RCC 7860 (cell line): Measurements from ENCODE around the gene SYNGR1.
"Not testable (repeated sequence)": the region's sequence is repeated elsewhere in the genome, so short reads cannot be mapped to it uniquely, and the experiment has no call there.

Source experiments
- DNase-seq: peaks from one replicate; pipeline ENCODE4 v3.0.0-alpha.2; 2015; ENCODE audit warnings: low spot score
- FAIRE-seq: peaks from 2 replicates; lab custom pipeline; 2012; peaks lifted over from hg19 to GRCh38; lab: Jason Lieb, UNC

The SYNGR1 gene

DNA sequence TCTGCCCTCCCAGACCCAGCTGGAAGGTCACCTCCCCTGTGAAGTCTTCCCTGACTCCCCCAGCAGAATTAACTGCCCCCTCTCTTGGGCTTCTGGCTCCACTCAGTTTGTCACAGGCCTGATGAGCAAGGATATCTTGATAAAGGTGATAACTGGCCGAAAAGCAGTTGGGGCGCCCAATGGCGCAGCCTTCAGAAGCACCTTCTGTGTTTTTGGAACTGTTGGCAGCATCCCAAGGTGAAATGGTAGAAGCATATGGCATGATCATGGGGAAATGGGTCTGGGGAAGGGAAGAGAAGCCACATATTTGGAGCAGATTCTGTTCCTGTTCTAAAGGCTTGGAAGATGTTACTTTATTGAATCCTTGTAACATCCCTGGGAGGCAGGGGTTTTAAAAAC, 47.0 kb downstream of the SYNGR1 start:
- no peak for DNase-seq
- no peak for FAIRE-seq

DNA sequence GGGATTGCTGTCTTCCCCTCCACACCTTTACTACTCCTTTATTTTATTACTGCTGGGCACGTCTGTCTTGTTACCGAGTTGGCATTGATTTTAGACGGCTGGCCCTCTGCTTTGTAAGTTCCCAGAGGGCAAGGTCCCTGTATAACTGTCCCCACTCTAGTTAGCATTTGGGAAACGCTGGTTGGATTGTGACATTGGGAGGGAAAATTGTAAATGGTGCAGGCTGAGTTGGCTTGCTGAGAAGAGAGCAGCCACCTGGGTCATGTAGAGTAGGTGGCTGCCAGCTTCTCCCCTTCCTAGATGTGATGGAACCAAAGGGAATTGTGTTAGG, 51.5 kb downstream of the SYNGR1 start:
- DNase-seq (no peak), FAIRE-seq (no peak)

DNA sequence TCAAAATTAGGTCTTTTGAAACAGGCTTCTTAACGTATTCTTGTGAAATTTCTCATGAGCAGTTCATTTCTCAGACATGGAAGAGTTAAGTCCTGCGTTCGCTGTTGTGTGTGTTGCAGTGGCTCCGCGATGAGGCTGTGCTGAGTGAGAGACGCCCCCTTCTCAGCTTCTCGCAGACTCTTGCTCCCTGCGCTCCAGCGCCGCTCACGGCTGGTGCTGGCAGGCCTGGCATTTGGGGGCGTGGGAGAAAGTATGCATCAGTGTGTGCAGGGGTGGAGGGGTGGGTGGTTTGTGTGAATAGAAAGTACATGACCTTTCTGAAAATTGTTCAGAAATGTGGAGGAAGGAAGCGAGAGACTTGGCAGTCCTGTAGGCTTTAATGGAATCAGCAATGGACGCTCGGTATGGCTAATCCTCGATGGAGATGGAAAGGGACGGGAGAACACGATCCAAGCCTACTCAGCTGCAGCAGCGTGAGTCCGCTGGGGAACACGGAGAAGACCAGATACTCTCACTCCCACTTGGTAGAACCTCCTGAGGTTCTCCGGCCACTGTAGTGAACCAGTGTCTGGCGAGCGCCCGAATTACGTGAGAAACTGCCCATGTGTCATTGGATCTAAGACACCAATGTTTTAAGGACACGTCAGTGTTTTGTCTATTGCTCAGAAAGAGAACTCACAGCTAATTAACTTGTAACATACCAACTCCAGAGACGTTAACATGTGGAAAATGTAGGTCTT, 55.7 kb downstream of the SYNGR1 start:
- no peak for DNase-seq

DNA sequence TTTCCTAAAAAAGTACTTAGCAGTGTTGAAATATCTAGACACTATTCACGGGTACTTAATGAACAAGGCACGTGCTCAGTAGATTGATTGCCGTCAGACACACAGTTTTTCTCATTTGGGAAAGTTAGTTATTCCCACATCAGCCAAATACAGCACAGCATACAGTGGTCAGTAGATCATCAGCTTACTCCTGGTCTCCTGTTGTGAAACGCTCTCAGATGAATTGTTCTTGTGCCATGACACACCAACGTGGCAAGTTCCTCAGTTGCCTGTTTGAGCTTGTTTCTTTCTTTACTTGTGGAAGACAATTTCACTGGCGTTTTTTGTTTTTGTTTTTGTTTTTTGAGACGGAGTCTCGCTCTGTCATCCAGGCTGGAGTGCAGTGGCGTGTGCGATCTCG, 58.4 kb downstream of the SYNGR1 start:
- no peak for FAIRE-seq
- no peak for DNase-seq

More for the DNA sequence above, 55.7 kb downstream of the SYNGR1 start:
- no peak for FAIRE-seq

DNA sequence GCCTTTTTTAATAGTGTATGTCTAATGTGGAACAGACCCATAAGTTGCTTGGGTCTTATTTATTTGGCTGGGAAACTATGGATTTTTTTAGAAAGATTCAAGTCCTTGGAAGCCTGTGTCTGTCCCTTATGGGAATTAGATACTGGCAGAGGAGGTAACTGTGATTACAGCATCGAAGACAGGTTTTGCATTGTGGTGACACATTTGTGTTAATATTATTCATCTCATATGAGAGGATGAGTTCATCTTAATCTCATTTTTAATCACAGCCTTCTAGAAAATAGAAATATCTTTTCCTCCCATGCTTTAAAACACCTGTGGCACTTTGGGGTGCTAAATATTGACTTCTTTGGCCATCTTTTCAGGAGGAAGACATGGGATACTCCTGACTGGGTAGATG, 59.0 kb downstream of the SYNGR1 start:
- no peak for FAIRE-seq

DNA sequence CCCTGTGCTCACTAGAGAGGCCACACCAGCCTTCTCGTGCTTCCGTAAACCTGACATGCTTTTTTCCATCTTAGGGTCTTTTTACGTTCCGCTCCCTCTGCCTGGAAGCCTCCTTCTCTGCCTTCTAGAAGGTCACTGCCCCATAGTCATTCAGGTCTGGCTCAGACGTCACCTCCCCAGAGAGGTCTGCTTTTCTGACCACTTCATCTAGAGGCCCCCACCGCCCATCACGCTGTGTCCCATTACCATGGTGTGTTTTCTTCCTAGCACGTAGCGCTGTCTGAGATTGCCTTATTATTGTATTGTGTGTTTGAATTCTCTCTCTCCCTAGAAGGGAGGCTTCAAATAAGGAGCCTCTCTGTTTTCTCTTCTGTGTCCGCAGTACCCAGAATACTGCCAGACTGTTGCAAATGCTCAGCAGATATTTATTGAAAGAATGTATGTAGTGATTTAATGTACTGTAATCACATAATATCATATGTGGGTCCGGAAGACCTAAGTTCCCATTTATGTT, 59.8 kb downstream of the SYNGR1 start:
- FAIRE-seq (no peak), DNase-seq (no peak)

More for the DNA sequence above, 59.0 kb downstream of the SYNGR1 start:
- no peak for DNase-seq

DNA sequence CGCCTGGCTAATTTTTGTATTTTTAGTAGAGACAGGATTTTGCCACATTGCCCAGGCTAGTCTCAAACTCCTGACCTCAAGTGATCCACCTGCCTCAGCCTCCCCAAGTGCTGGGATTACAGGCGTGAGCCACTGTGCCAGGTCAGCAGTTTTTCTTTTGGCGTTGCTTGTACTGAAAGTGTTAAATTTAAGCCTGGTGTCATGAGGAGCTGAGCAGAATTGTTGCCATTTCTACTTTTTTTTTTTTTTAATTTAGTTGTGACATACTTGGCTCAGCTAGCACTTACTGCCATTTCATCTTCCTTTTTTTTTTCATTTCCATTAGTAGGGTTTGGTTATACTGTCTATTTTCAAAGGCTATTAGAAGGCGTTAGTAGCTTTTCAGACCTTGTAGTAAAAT, 60.5 kb downstream of the SYNGR1 start:
- no peak for FAIRE-seq
- DNase-seq = no peak

DNA sequence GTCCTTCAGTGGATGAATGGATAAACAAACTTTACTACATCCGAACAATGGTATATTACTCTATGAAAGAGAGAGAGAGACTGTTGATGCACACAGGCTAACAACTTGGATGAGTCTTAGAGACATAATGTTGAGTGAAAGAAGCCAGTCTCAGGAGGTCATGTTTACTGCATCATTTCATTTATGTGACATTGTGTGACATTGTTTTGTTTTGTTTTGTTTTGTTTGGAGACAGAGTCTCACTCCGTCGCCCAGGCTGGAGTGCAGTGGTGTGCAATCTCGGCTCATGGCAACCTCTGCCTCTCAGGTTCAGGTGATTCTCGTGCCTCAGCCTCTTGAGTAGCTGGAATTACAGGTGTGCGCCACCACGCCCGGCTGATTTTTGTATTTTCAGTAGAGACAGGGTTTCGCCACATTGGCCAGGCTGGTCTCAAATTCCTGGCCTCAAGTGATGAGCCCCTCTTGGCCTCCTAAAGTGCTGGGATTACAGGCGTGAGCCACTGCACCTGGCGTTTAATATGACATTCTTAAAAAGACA, 62.1 kb downstream of the SYNGR1 start:
- DNase-seq, FAIRE-seq: not testable (repeated sequence)

DNA sequence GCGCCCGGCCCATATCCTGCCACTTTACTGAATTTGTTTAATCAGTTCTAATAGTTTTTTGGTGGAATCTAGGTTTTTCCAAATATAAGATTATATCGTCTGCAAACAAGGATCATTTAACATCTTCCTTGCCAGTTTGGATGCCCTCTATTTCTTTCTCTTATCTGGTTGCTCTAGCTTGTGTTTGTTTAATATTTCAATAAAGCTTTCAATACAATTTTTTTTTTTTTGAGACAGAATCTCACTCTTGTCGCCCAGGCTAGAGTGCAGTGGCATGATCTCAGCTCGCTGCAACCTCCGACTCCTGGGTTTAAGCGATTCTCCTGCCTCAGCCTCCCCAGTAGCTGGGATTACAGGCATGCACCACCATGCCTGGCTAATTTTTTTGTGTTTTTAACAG, 63.4 kb downstream of the SYNGR1 start:
- FAIRE-seq, DNase-seq: not testable (repeated sequence)

DNA sequence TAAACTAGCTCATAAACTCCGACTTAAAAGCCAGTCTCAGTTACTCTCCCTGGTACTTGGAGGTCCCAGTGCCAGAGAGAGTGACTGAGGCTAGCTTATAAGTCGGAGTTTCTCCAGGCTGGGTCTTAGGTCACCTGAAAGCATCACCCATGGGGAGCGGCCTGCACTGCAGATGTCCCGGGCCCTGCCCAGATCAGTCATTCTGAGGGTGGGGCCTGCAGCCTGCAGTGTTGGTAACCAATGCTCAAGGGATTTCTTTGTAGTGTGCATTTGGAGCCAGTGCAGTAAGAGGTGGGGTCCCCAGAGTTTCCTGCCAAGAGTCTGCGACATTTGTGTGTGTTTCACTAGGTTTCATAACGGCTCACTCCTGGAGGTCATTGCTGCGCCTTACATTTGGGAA, 64.6 kb downstream of the SYNGR1 start:
- no peak for FAIRE-seq
- no peak for DNase-seq

DNA sequence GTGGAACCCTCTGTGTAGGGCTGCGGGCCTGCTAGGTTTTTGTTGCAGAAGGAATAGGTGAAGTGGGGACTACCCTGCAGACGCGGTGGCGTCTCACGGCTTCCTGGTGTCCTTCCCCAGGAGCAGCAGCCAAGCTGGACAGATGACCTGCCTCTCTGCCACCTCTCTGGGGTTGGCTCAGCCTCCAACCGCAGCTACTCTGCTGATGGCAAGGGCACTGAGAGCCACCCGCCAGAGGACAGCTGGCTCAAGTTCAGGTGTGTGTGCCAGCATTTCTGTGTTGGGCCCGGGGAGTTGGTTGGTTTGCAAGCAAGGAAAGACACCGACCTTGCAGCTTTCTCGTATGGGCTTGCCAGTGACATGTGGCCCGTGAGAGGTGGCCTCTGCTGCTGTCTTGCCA, 65.1 kb downstream of the SYNGR1 start:
- DNase-seq (no peak), FAIRE-seq (no peak)

DNA sequence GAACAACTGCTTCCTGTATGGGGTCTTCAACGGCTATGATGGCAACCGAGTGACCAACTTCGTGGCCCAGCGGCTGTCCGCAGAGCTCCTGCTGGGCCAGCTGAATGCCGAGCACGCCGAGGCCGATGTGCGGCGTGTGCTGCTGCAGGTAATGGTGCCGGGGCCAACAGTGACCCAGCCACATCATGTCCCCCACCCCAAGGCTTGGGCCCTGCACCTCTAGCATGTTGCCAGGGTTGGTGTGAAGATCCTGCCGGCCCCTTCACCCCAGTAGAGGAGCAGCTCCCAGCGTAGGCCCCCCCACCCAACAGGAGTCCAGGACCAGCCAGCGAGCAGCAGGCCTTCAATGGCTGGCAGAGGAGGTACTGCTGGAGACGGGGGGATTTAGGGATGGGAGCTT, 65.7 kb downstream of the SYNGR1 start:
- DNase-seq (no peak), FAIRE-seq (no peak)

DNA sequence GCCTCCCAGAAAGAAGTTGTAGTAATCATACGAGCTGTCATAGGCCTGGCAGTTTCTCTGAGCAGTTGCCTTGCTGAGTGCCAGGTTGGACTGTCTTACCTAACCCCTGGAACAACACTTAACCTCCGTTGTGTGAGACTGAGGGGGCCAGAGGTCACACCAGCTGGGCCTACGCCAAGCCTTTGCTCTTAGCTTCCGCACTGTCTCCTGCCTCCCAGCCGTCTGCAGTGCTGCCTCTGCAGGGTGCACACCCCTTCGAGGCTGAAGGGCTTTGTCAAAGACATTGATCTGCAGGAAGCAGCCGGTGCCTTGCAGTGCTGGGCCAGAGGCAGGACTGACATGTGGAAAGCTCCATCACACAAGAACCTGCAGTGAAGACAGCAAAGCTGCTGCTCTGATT, 66.5 kb downstream of the SYNGR1 start:
- DNase-seq = no peak
- FAIRE-seq = no peak

DNA sequence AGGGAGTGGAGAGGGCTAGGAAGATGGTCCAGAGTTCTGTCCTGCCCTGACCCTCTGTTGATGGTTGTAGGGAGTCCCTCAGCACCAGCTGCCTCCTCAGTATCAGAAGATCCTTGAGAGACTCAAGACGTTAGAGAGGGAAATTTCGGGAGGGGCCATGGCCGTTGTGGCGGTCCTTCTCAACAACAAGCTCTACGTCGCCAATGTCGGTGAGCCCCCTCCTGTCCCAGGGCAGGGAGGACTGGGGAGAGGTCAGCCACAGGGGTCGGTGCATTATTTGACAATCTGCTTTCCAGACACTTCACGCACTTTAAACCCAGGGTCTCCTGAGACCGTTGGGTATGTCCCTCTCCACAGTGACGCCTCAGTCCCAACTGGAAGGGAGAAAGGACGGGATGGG, 67.8 kb downstream of the SYNGR1 start:
- FAIRE-seq = no peak
- no peak for DNase-seq

DNA sequence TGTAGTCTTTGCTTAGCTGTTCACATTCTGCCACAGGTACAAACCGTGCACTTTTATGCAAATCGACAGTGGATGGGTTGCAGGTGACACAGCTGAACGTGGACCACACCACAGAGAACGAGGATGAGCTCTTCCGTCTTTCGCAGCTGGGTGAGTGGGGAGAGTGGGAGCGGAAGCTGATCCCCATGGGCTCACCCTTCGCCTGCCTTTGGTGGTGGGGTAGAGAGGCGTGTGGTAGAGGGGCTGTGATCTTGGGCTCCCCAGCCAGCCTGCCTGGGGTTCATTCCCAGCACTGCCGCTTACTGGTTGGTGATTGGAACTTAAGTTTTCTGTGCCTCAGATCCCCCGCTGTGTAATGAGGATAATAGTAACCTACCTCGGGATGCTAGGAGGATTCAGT, 68.9 kb downstream of the SYNGR1 start:
- DNase-seq (no peak), FAIRE-seq (no peak)

DNA sequence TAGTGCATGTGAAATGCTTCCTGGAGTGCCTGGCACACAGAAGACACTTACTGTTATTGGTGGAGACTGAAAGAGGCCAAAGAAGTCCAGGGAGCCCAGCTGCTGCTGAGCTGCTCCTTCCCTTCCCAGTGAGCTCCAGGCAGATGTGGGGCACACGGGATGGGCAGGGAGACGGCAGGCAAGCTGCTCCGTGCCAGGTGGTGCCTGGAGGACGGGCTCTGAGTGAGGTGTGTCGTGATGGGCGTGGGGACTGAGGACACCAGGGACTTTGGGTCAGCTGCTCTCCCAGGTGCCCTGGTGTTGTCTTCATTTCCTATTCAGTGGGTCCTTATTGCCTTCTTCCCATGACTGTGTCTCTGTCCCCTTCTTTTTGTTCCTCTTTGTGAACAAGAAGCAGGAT, 69.3 kb downstream of the SYNGR1 start:
- DNase-seq (no peak), FAIRE-seq (no peak)

DNA sequence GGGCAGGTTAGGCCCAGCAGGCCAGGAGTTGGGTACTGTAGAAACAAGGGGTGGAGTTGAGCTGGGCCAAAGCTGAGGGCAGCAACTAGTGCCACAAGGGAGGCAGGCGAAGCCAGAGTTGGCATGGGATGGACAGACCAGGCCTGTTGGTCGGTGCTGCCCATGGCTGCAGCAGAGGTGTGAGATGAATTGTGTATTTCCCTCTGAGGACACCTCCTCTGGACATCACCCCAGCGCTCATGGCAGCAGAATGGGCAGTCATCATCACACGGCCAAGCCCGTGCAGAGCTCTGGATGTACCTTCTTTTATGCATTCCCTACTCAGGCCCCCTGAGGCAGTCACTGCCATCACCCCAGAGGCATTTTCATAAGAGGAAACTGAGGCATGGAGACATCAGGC, 70.1 kb downstream of the SYNGR1 start:
- no peak for DNase-seq
- FAIRE-seq = no peak

DNA sequence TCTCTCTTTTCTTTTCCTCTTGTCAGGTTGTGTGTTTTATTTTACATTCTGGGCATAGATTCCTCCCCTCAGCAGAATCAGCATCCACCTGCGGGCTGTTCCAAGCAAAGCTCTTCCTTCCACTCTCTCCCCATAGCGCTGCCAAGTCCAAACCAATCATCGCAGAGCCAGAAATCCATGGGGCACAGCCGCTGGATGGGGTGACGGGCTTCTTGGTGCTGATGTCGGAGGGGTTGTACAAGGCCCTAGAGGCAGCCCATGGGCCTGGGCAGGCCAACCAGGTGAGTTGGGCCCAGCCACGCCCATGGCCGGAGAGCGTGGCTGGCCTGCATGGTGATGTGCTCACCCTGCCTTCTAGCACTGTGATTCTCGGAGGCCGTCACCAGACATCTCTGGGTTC, 71.9 kb downstream of the SYNGR1 start:
- DNase-seq = no peak
- FAIRE-seq = no peak

DNA sequence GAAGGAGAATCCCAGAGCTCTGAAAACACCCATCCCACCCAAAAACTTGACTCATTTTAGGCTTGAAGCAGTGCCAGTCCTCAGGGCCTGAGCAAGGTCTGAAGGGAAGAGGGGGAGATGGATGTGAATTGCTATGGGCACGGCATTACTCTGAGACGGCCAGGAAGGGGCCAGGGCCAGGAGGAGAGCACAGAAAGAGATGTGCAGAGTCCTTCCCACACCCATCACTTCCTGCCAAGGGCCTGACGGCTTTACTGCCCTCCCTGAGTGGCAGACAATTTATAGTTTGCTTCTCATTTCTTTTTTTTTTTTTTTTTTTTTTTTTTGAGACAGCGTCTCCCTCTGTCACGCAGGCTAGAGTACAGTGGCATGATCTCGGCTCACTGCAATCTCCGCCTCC, 72.3 kb downstream of the SYNGR1 start:
- DNase-seq (no peak), FAIRE-seq (no peak)

DNA sequence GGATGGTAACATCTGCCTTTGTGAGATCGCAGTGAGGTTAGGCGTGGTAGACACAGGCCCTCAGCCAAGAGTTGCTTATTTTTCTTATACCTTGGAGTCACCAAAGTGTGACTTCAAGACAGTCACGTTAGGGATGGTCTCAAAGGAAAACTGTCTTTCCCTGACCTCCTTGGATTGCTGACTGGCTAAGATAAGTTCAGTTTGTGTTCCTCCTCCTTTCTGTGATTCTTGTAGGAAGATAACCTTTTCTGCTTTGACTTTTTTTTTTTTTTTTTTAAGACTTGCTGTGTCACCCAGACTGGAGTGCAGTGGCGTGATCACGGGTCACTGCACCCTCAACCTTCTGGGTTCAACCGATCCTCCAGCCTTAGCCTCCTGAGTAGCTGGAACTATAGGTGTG, 72.9 kb downstream of the SYNGR1 start:
- no peak for FAIRE-seq

DNA sequence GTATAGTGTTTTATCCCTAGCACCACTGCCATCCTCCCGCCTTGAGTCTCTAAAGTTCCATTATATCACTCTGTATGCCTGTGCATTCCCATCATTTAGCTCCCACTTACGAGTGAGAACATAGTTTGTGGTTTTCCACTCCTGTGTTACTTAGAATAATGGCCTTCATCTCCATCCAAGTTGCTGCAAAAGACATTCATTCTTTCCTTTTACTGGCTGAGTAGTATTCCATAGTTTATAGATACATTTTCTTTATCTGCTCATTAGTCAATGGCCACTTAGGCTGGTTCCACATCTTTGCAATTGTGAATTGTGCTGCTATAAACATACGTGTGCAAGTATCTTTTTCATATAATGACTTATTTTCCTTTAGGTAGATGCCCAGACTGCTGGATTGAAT, 74.2 kb downstream of the SYNGR1 start:
- DNase-seq = no peak
- no peak for FAIRE-seq

More for the DNA sequence above, 72.9 kb downstream of the SYNGR1 start:
- DNase-seq = no peak

DNA sequence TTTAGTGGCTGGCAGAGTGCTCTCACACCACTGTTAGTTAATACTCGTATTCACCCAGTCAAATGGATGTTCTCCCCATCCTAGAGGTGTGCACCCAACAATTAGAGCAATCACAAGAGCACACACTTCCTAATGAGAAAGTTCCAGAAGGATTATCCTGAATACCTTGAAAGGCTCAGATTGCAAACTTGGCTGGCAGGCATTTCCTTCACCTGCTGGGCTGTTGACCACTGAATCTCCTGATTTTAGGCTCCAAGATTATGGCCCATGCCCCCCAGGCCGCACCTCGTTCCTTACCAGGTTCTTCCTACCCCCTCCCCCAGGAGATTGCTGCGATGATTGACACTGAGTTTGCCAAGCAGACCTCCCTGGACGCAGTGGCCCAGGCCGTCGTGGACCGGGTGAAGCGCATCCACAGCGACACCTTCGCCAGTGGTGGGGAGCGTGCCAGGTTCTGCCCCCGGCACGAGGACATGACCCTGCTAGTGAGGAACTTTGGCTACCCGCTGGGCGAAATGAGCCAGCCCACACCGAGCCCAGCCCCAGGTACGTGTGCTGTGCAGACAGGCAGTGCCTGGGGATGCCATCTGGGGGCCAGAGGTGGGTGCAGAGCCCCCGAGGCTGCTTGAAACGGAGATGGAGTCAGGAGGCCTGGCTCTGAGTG, 76.7 kb downstream of the SYNGR1 start:
- DNase-seq (no peak), FAIRE-seq (no peak)
